B cell (primary cell): Measurements from ENCODE around the gene TMEM120B. TPM values are rescaled to one million over a fixed set of nuclear protein-coding genes. Genes with fewer than 3 reads are reported as not detected.
"Not testable (repeated sequence)": the region's sequence is repeated elsewhere in the genome, so short reads cannot be mapped to it uniquely, and the experiment has no call there.

Source experiments
- ATAC-seq: fragments of 200-7000 bp; cut with Tn5 transposase; one replicate; pipeline ENCODE4 v1.10.0; 2021; ENCODE audit warnings: low read depth, mild to moderate bottlenecking, moderate number of reproducible peaks, moderate library complexity
- CTCF ChIA-PET: fragments of 350-600 bp; sonication (Branson Sonifier 250); formaldehyde crosslinking; loops from one replicate; lab custom pipeline; 2021; ENCODE audit warnings: antibody characterized with exemption, inconsistent platforms; lab: Charles Lee
- POLR2A ChIA-PET: fragments of 350-600 bp; sonication (Branson Sonifier 250); formaldehyde crosslinking; loops from one replicate; lab custom pipeline; 2021; ENCODE audit warnings: antibody characterized with exemption; lab: Charles Lee
- DNase-seq: peaks from one replicate; pipeline ENCODE4 v3.0.0; 2013
- H2AFZ ChIP-seq: 2 replicates; pipeline ENCODE4 v1.6.1; 2012; ENCODE audit warnings: mild to moderate bottlenecking, low read depth, low read length; ENCODE audit not compliant: insufficient read depth, poor library complexity, severe bottlenecking
- H3K27ac ChIP-seq, 2 donors: 1 replicate in 1 of 2; 2 replicates in 1 of 2; pipeline ENCODE4 v1.5.1; 2012 to 2013; ENCODE audit warnings: low read length in 2 of 2, mild to moderate bottlenecking in 2 of 2, moderate library complexity in 1 of 2
- H3K27me3 ChIP-seq, 4 experiments: fragments of 200-600 bp in 1 of 4; sonication (generic) in 1 of 4; replicated peaks in 1 of 4; 1 replicate in 2 of 4; 2 replicates in 2 of 4; pipeline versions ENCODE4 v1.6.1 to v1.7.0; 2013 to 2016; ENCODE audit warnings: low read length in 3 of 4, mild to moderate bottlenecking in 2 of 4, mixed read lengths in 1 of 4, moderate library complexity in 1 of 4; ENCODE audit not compliant: insufficient read depth in 4 of 4, control insufficient read depth in 3 of 4; ENCODE audit errors: control extremely low read depth in 1 of 4
- H3K36me3 ChIP-seq, 2 experiments: replicated peaks in 1 of 2; 1 replicate in 1 of 2; 2 replicates in 1 of 2; pipeline versions ENCODE4 v1.6.1 to v1.7.1; 2013; ENCODE audit warnings: low read length in 1 of 2; ENCODE audit not compliant: insufficient read depth in 2 of 2, control insufficient read depth in 1 of 2; ENCODE audit errors: control extremely low read depth in 1 of 2, extremely low read depth in 1 of 2
- H3K4me1 ChIP-seq, 2 donors: fragments of 200-600 bp in 1 of 2; sonication (generic) in 1 of 2; 1 replicate in 1 of 2; 2 replicates in 1 of 2; pipeline versions ENCODE4 v1.5.1 to v1.6.1; 2013 to 2017; ENCODE audit warnings: low read length in 2 of 2; ENCODE audit not compliant: control insufficient read depth in 2 of 2, insufficient read depth in 2 of 2
- H3K4me2 ChIP-seq: replicated peaks from 2 replicates; pipeline ENCODE3; 2012; ENCODE audit warnings: mild to moderate bottlenecking, low read depth, low read length; ENCODE audit not compliant: poor library complexity, severe bottlenecking
- H3K4me3 ChIP-seq, 5 experiments: fragments of 200-600 bp in 1 of 5; sonication (generic) in 1 of 5; 1 replicate in 3 of 5; 2 replicates in 2 of 5; pipeline versions ENCODE4 v1.5.1 to v1.7.0; 2011 to 2016; ENCODE audit warnings: low read length in 4 of 5, mild to moderate bottlenecking in 4 of 5, low read depth in 2 of 5, control low read depth in 1 of 5, moderate library complexity in 1 of 5; ENCODE audit not compliant: insufficient read depth in 1 of 5; ENCODE audit errors: control extremely low read depth in 1 of 5, extremely low read depth in 1 of 5
- H3K79me2 ChIP-seq: fragments of 200-600 bp; sonication (generic); one replicate; pipeline ENCODE4 v1.6.0; 2016; ENCODE audit warnings: low read length; ENCODE audit not compliant: control insufficient read depth, insufficient read depth
- H3K9ac ChIP-seq: fragments of 200-600 bp; sonication (generic); 2 replicates; pipeline ENCODE4 v1.6.1; 2017; ENCODE audit warnings: mild to moderate bottlenecking, low read length, moderate library complexity
- H3K9me3 ChIP-seq, 3 donors: one replicate each; pipeline versions ENCODE4 v1.6.1 to v1.7.1; 2013; ENCODE audit warnings: low read length in 2 of 3; ENCODE audit not compliant: control insufficient read depth in 2 of 3, insufficient read depth in 1 of 3; ENCODE audit errors: control extremely low read depth in 1 of 3
- H4K20me1 ChIP-seq: 2 replicates; pipeline ENCODE4 v1.6.0; 2012; ENCODE audit warnings: mild to moderate bottlenecking, low read length; ENCODE audit not compliant: insufficient read depth, control insufficient read depth, poor library complexity, severe bottlenecking
- H3K27ac Mint-ChIP-seq: one replicate; pipeline ENCODE4 v1.8.0; 2021; ENCODE audit warnings: mixed read lengths
- H3K27me3 Mint-ChIP-seq: one replicate; pipeline ENCODE4 v1.8.0; 2021; ENCODE audit warnings: mixed read lengths
- H3K4me1 Mint-ChIP-seq: one replicate; pipeline ENCODE4 v1.8.0; 2021; ENCODE audit warnings: mixed read lengths
- H3K4me3 Mint-ChIP-seq: one replicate; pipeline ENCODE4 v1.8.0; 2021; ENCODE audit warnings: mixed read lengths
- H3K9me3 Mint-ChIP-seq: one replicate; pipeline ENCODE4 v1.8.0; 2022; ENCODE audit warnings: mixed read lengths; ENCODE audit not compliant: insufficient read depth
- EZH2 ChIP-seq: IDR thresholded peaks from 2 replicates; pipeline ENCODE4 v1.6.1; 2012; ENCODE audit warnings: borderline replicate concordance, low read depth, mild to moderate bottlenecking, moderate library complexity, low read length; ENCODE audit not compliant: insufficient read depth, poor library complexity, severe bottlenecking
- WGBS: methylation state at CpG from one replicate; pipeline ENCODE4 v1.1.5; 2013; ENCODE audit warnings: missing lambda C conversion rate; ENCODE audit not compliant: insufficient coverage; 5-methylcytosine and 5-hydroxymethylcytosine counted together
- intact Hi-C: fragments of 100-400 bp; cut with micrococcal nuclease; formaldehyde crosslinking; loops from one replicate; pipeline ENCODE4 v1.10.0; 2022
- polyA plus RNA-seq: library from polyadenylated mRNA; depleted of rRNA; stranded (reverse); fragments of >200 nt; gene quantifications from 2 replicates; pipeline ENCODE4 v1.2.3, GENCODE V29; 2012
- total RNA-seq, 2 donors: library from RNA; stranded (reverse); fragments of 120-200 nt in 1 of 2; gene quantifications; 1 replicate in 1 of 2; 2 replicates in 1 of 2; pipeline versions ENCODE4 v1.2.3 to v1.2.4, GENCODE V29; 2013 to 2022
- TF ChIP-seq, protein P1 (sequence below): fragments of 200-600 bp; IDR thresholded peaks from one replicate; pipeline ENCODE4 v1.8.0; 2022; ENCODE audit warnings: antibody characterized with exemption, mild to moderate bottlenecking

Gene TMEM120B
- total and polyA plus RNA-seq, 2 donors (not counting 1 experiment from before 2014, with no cell fraction given), result 9.2 to 9.7 TPM

DNA sequence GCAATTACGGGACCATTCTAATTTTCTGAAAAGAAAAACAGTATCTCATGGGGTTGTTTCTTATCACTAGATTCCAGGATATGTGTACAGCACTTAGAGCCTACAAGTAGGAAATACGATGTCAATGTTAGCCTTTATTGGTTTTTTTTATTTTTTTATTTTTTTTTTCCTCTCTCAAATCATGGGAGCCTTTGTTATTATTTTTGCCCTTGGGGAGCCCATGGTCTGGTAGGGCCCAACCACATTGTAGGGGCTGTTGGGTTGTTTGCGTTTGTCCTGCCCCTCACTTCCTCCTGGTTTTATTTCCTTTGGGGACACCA is 49.0 kb upstream of the TMEM120B start:
- H3K27me3 ChIP-seq, result no peaks in the 10 kb centered on the region
- WGBS, result no CpG with 5 or more reads among the region's 3 CpGs
- ATAC-seq (no peak), DNase-seq (no peak)
- no peaks in the 10 kb centered on the region for H3K9me3 ChIP-seq
- H3K27ac ChIP-seq, result peak overlapping the region in 1 of 2 donors; percentile 86
- CTCF ChIA-PET, result interaction anchor here (1.0 to 1.1 kb wide), 3 partner anchors 9 to 37 kb away, joined by 3 to 7 read pairs (median 4); partner anchors contain the start of gene ORAI1
- H3K4me1 ChIP-seq, result peaks cover 39 to 48% of the 10 kb centered on the region in 2 donors
- H3K9me3 Mint-ChIP-seq, result no peaks in the 10 kb centered on the region
- intact Hi-C loops, result no loop called here
- H3K4me3 Mint-ChIP-seq, result peak overlapping the region; percentile 92
- POLR2A ChIA-PET, result interaction anchor here (1.0 to 1.6 kb wide), 6 partner anchors 9 to 126 kb away, joined by 3 to 19 read pairs (median 4); partner anchors contain the start of gene ORAI1
- no peaks in the 10 kb centered on the region for H4K20me1 ChIP-seq
- H2AFZ ChIP-seq, result peak overlapping the region; percentile 78
- TF ChIP-seq EZH2, result no peak
- TF ChIP-seq, protein P1, sequence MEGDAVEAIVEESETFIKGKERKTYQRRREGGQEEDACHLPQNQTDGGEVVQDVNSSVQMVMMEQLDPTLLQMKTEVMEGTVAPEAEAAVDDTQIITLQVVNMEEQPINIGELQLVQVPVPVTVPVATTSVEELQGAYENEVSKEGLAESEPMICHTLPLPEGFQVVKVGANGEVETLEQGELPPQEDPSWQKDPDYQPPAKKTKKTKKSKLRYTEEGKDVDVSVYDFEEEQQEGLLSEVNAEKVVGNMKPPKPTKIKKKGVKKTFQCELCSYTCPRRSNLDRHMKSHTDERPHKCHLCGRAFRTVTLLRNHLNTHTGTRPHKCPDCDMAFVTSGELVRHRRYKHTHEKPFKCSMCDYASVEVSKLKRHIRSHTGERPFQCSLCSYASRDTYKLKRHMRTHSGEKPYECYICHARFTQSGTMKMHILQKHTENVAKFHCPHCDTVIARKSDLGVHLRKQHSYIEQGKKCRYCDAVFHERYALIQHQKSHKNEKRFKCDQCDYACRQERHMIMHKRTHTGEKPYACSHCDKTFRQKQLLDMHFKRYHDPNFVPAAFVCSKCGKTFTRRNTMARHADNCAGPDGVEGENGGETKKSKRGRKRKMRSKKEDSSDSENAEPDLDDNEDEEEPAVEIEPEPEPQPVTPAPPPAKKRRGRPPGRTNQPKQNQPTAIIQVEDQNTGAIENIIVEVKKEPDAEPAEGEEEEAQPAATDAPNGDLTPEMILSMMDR, result no peak
- peak overlapping the region; percentile 82 for H3K9ac ChIP-seq
- peak overlapping the region; percentile 94 for H3K27ac Mint-ChIP-seq
- H3K4me2 ChIP-seq, result peak overlapping the region; percentile 68
- H3K36me3 ChIP-seq, result no peaks in the 10 kb centered on the region
- no peaks in the 10 kb centered on the region for H3K27me3 Mint-ChIP-seq
- H3K4me1 Mint-ChIP-seq, result peaks cover 47% of the 10 kb centered on the region
- peaks cover 26% of the 10 kb centered on the region for H3K79me2 ChIP-seq
- H3K4me3 ChIP-seq, result peak overlapping the region in 4 of 5 experiments; percentile 10 to 93 (median 77)

DNA sequence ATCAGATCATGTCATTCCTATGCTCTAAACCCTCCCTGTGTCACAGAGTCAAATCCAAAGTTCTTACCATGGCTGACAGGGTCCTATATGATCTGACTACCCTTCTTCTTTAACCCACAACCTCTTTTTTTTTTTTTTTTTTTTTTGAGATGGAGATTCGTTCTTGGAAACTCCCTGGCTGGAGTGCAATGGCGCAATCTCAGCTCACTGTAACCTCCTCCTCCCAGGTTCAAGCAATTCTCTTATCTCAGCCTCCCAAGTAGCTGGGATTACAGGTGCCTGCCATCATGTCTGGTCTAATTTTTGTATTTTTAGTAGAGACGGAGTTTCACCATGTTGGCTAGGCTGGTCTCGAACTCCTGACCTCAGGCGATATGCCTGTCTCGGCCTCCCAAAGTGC is 45.7 kb upstream of the TMEM120B start:
- not testable (repeated sequence) for H3K9me3 ChIP-seq, DNase-seq, ATAC-seq, H3K9ac ChIP-seq, H3K4me3 Mint-ChIP-seq, H3K27me3 Mint-ChIP-seq, H3K4me3 ChIP-seq, H3K9me3 Mint-ChIP-seq, H2AFZ ChIP-seq, H3K4me2 ChIP-seq, H3K27me3 ChIP-seq, H4K20me1 ChIP-seq, H3K36me3 ChIP-seq
- WGBS, result 100% methylated on average over 2 of the region's 6 CpGs
- H3K79me2 ChIP-seq, result peaks cover 34% of the 10 kb centered on the region
- intact Hi-C loops, result loop anchor here (5.0 kb wide), 1 partner anchor 165 kb away; no protein-coding TSS in a partner anchor
- peak overlapping the region in 1 of 2 donors; percentile 59 for H3K27ac ChIP-seq
- peaks cover 25 to 46% of the 10 kb centered on the region in 2 donors for H3K4me1 ChIP-seq
- peaks cover 42% of the 10 kb centered on the region for H3K4me1 Mint-ChIP-seq
- CTCF ChIA-PET, result interaction anchor here (0.9 to 6.6 kb wide), 5 partner anchors 39 to 203 kb away, joined by 3 to 171 read pairs (median 53); partner anchors contain the start of gene ORAI1
- H3K27ac Mint-ChIP-seq, result peak overlapping the region; percentile 76
- POLR2A ChIA-PET, result interaction anchor here (0.7 kb wide), 1 partner anchor 242 kb away, joined by 8 read pairs; no protein-coding TSS in a partner anchor
